Breast epithelium (tissue), 3 donors: Measurements from ENCODE around the gene SEMA4D.

Experiments used
- CTCF ChIP-seq, 3 donors: fragments of 450-650 bp; IDR thresholded peaks; one replicate each; pipeline ENCODE4 v1.5.1; 2016 to 2017; ENCODE audit warnings: antibody characterized with exemption in 3 of 3, mild to moderate bottlenecking in 3 of 3, moderate library complexity in 3 of 3
- POLR2A ChIP-seq: fragments of 450-650 bp; IDR thresholded peaks from one replicate; pipeline ENCODE4 v1.6.1; 2016; ENCODE audit warnings: antibody characterized with exemption, mild to moderate bottlenecking, moderate library complexity
- POLR2AphosphoS5 ChIP-seq, 3 donors: sonication (generic); formaldehyde crosslinking; IDR thresholded peaks; one replicate each; pipeline ENCODE4 v1.6.1; 2017; ENCODE audit warnings: antibody characterized with exemption in 3 of 3

- TF ChIP-seq CTCF (IDR thresholded peaks at IDR 0.05) = no peak
- TF ChIP-seq POLR2A = no peak
- TF ChIP-seq POLR2AphosphoS5 (IDR thresholded peaks at IDR 0.05) = no peak
Measured at GRCh38 chr9:89342213-89342612, 155.7 kb downstream of the SEMA4D start.
